Activated T-cell treated with anti-CD3 and anti-CD28 coated beads, Interleukin-2, amount 50 U/mL, for 4 hours (primary cell): ENCODE results near the gene ZNF862. TPM values are rescaled to one million over a fixed set of nuclear protein-coding genes. Genes with fewer than 3 reads are reported as not detected.
A peak's percentile ranks its signal among the peaks of the same experiment; 100 is the strongest.

Experiments used
- ATAC-seq, 2 donors: fragments of 200-7000 bp; cut with Tn5 transposase; one replicate each; pipeline ENCODE4 v1.10.0; 2021
- DNase-seq: peaks from one replicate; pipeline ENCODE4 v3.0.0-alpha.2; 2020
- H3K27me3 Mint-ChIP-seq: one replicate; pipeline ENCODE4 v1.8.0; 2021; ENCODE audit warnings: low read depth, mixed read lengths
- H3K36me3 Mint-ChIP-seq: one replicate; pipeline ENCODE4 v1.8.0; 2022; ENCODE audit warnings: mixed read lengths; ENCODE audit not compliant: insufficient read depth
- H3K4me1 Mint-ChIP-seq: one replicate; pipeline ENCODE4 v1.8.0; 2021; ENCODE audit warnings: low read depth, mixed read lengths
- H3K4me3 Mint-ChIP-seq: one replicate; pipeline ENCODE4 v1.8.0; 2021; ENCODE audit warnings: mild to moderate bottlenecking, moderate library complexity, mixed read lengths
- H3K9me3 Mint-ChIP-seq: one replicate; pipeline ENCODE4 v1.8.0; 2021; ENCODE audit warnings: mixed read lengths
- total RNA-seq, 3 donors: library from RNA; stranded (reverse); gene quantifications; one replicate each; pipeline ENCODE4 v1.2.1, GENCODE V29; 2021

ZNF862 gene
- total RNA-seq, 3 donors from 2014 or later, result 5.4 to 9.4 (median 7.4) TPM

DNA sequence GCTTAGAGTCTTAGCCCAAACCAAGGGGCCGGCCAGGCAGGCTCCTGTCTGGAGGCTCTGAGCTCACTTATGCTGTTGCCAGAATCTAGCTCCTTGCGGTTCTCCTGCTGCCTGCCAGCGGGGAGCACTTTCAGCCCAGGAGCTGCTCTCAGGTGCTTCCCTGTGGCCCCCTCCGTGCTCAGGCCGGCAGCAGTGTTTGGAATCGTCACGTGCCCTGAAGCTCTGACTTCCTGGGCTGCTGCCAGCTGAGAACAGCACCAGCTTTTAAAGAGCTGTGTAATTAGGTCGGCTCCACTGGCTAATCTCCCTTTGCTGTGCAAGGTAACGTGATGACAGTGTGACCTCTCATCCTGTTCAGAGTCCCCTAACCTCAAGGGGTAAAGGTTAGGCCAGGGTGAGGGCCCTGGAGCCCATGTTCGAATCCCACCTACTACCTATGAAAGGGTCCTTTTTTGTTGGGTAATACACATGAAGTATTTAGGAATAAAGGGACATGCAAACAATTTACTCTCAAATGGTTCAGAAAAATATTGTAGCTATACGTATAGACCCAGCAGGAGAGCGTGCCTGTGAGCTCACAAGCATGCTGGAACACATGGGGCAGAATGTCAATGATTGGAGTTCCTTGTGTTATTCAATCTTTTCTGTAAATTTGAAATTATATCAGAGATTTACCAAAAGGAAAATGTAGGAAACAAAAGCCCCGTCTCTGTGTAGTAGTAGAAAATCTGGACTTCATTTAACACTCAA lies 16.6 kb downstream of the ZNF862 start:
- no peak overlapping the region for H3K4me3 Mint-ChIP-seq
- DNase-seq (no peak), ATAC-seq (peak; percentile 37 to 56)
- H3K27me3 Mint-ChIP-seq, result no peaks in the 10 kb centered on the region
- H3K4me1 Mint-ChIP-seq, result peaks cover 50% of the 10 kb centered on the region
- peaks cover 7% of the 10 kb centered on the region for H3K36me3 Mint-ChIP-seq
- H3K9me3 Mint-ChIP-seq, result no peaks in the 10 kb centered on the region

DNA sequence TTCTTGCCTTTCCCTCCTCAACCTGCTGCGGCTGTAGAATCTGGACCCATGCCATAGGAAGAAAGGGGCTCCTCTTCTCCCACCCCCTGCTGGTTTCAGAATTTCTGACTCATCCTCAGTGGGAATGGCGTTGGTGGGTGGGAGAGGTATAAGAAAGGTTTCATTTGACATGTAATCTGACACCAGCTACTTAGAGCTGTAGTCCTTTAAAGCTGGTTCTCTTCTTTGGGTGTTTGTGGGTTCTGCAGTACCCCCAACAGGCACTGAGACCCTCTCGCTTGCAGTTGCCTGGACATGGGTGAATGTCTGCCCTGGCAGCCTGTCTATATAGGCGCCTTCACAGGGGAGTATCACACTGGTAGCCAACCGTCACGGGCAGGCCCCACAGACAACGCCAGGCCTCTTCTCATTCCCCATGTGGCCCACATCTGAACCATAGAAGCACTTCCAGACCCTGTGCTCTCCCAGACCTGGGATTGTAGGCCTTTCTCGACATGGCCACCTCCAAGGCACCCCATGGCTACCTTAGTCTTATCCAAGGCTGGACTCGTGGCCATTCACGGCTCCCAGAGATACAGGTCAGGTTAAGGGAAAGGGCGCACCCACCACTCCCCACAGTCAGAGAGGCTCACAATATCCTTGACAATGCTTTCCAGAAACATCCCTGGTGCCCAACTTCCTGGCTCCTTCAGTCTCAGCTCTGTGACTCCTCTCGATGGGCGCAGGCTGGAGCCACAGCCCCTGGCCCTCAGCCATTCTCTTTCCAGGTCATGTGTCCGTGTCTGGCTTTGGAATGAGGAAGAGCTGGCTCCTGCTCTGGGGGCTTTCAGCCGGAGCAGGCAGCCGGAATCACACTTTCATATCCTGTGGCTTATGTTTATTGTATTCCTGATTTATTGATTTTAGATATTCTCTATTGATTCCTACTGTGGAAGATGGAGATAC lies 17.5 kb downstream of the ZNF862 start:
- Mint-ChIP-seq H3K36me3 (peaks cover 13% of the 10 kb centered on the region), H3K9me3 (no peaks in the 10 kb centered on the region), H3K27me3 (no peaks in the 10 kb centered on the region), H3K4me3 (no peak overlapping the region), H3K4me1 (peaks cover 46% of the 10 kb centered on the region)
- peak; percentile 54 to 61 for ATAC-seq
- DNase-seq, result no peak

DNA sequence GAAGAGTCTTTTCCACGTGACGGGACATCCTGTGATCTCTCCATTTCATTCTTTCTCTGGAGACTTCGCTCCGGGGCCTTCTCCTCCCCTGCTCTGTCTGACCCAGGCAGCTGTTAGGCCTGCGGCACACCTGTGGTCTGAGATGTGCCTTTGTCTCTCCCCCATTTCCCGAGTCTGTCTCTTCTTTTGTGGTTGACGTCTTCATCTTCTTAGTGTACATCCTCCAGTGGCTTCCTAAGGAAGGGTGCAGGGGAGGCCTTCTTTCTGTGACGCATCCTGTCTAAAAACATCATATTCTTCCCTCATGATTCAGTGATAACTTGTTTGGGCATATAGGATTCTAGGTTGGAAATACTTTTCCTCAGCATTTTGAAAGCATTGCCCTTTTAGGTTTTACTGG lies 18.4 kb downstream of the ZNF862 start:
- Mint-ChIP-seq H3K27me3 (no peaks in the 10 kb centered on the region), H3K36me3 (peaks cover 12% of the 10 kb centered on the region), H3K4me1 (peaks cover 48% of the 10 kb centered on the region), H3K4me3 (peak overlapping the region; percentile 4), H3K9me3 (no peaks in the 10 kb centered on the region)
- ATAC-seq (peak; percentile 58 to 64), DNase-seq (no peak)

GRCh38 chr7:149859369-149859768 lies 21.2 kb downstream of the ZNF862 start:
- peaks cover 57% of the 10 kb centered on the region for H3K4me1 Mint-ChIP-seq
- no peak for DNase-seq

DNA sequence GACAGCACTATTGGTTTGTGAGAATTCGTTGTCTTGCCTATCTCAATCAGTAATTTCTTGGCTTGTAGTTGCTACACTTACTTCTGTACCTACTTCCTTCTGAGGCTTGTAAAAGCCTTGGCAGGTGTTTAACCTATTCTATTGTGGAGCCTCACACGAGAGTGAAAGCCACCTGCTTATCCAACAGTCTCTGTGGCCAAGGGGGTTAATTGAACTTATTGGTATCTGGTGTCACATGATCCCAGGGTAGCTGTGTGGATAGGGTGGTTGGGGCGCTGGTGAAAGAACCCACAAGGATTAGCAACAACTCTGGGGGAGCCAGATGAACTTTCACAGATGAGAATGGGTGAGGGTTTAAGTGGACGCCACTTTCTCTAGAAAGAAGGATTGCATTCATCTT lies 21.7 kb downstream of the ZNF862 start:
- H3K4me1 Mint-ChIP-seq, result peaks cover 56% of the 10 kb centered on the region
- no peaks in the 10 kb centered on the region for H3K27me3 Mint-ChIP-seq
- H3K4me3 Mint-ChIP-seq, result no peak overlapping the region
- DNase-seq (no peak), ATAC-seq (no peak)
- H3K9me3 Mint-ChIP-seq, result no peaks in the 10 kb centered on the region
- peaks cover 11% of the 10 kb centered on the region for H3K36me3 Mint-ChIP-seq

More at GRCh38 chr7:149859369-149859768, 21.2 kb downstream of the ZNF862 start:
- H3K36me3 Mint-ChIP-seq, result peaks cover 11% of the 10 kb centered on the region
- no peaks in the 10 kb centered on the region for H3K9me3 Mint-ChIP-seq
- H3K4me3 Mint-ChIP-seq, result no peak overlapping the region
- no peak for ATAC-seq
- H3K27me3 Mint-ChIP-seq, result no peaks in the 10 kb centered on the region

DNA sequence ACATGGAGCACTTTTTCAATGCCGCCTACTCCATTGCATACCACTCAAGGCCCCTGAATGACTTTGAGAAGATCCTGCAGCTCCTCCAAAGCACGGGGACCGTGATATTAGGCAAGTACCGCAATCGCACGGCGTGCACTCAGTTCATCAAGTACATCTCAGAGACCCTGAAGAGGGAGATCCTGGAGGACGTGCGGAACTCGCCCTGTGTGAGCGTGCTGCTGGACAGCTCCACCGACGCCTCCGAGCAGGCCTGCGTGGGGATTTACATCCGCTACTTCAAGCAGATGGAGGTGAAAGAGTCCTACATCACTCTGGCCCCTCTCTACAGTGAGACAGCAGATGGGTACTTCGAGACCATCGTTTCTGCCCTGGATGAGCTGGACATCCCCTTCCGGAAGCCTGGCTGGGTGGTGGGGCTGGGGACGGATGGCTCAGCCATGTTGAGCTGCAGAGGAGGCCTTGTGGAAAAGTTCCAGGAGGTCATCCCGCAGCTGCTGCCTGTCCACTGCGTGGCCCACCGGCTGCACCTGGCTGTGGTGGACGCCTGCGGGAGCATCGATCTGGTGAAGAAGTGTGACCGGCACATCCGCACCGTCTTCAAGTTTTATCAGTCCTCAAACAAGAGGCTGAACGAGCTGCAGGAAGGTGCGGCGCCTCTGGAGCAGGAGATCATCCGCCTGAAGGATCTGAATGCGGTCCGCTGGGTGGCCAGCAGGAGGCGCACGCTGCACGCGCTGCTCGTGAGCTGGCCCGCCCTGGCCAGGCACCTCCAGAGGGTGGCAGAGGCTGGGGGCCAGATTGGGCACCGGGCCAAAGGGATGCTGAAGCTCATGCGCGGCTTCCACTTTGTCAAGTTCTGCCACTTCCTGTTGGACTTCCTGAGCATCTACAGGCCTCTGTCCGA lies 22.9 kb downstream of the ZNF862 start:
- H3K9me3 Mint-ChIP-seq, result no peaks in the 10 kb centered on the region
- no peak for ATAC-seq
- DNase-seq, result no peak
- H3K4me1 Mint-ChIP-seq, result peaks cover 56% of the 10 kb centered on the region
- no peak overlapping the region for H3K4me3 Mint-ChIP-seq
- H3K36me3 Mint-ChIP-seq, result peaks cover 14% of the 10 kb centered on the region
- no peaks in the 10 kb centered on the region for H3K27me3 Mint-ChIP-seq

DNA sequence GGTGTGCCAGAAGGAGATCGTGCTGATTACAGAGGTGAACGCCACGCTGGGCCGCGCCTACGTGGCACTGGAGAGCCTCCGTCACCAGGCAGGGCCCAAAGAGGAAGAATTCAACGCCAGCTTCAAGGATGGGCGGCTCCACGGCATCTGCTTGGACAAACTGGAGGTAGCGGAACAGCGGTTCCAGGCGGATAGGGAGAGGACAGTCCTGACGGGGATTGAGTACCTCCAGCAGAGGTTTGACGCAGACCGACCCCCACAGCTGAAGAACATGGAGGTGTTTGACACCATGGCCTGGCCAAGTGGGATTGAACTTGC lies 23.5 kb downstream of the ZNF862 start:
- DNase-seq (no peak), ATAC-seq (no peak)
- Mint-ChIP-seq H3K27me3 (no peaks in the 10 kb centered on the region), H3K36me3 (peaks cover 14% of the 10 kb centered on the region), H3K4me1 (peaks cover 56% of the 10 kb centered on the region), H3K4me3 (no peak overlapping the region), H3K9me3 (no peaks in the 10 kb centered on the region)

GRCh38 chr7:149862156-149862555 lies 24.0 kb downstream of the ZNF862 start:
- no peaks in the 10 kb centered on the region for H3K9me3 Mint-ChIP-seq
- peaks cover 56% of the 10 kb centered on the region for H3K4me1 Mint-ChIP-seq
- ATAC-seq (no peak), DNase-seq (no peak)
- H3K4me3 Mint-ChIP-seq, result no peak overlapping the region
- no peaks in the 10 kb centered on the region for H3K27me3 Mint-ChIP-seq
- H3K36me3 Mint-ChIP-seq, result peaks cover 14% of the 10 kb centered on the region

- Mint-ChIP-seq H3K4me3 (no peak overlapping the region), H3K4me1 (peaks cover 59% of the 10 kb centered on the region), H3K36me3 (peaks cover 14% of the 10 kb centered on the region), H3K9me3 (no peaks in the 10 kb centered on the region), H3K27me3 (no peaks in the 10 kb centered on the region)
- DNase-seq, result no peak
- no peak for ATAC-seq
Measured at GRCh38 chr7:149863500-149863899, 25.3 kb downstream of the ZNF862 start.

- peaks cover 64% of the 10 kb centered on the region for H3K4me1 Mint-ChIP-seq
- no peaks in the 10 kb centered on the region for H3K27me3 Mint-ChIP-seq
- H3K9me3 Mint-ChIP-seq, result no peaks in the 10 kb centered on the region
- H3K36me3 Mint-ChIP-seq, result peaks cover 14% of the 10 kb centered on the region
- no peak for ATAC-seq
- no peak for DNase-seq
- no peak overlapping the region for H3K4me3 Mint-ChIP-seq
Measured at GRCh38 chr7:149864023-149864422, 25.8 kb downstream of the ZNF862 start.

- Mint-ChIP-seq H3K27me3 (no peaks in the 10 kb centered on the region), H3K4me3 (no peak overlapping the region), H3K4me1 (peaks cover 71% of the 10 kb centered on the region), H3K9me3 (no peaks in the 10 kb centered on the region), H3K36me3 (peaks cover 14% of the 10 kb centered on the region)
- no peak for ATAC-seq
- DNase-seq, result no peak
Measured at GRCh38 chr7:149864751-149865150, 26.6 kb downstream of the ZNF862 start.

GRCh38 chr7:149865437-149865836 lies 27.3 kb downstream of the ZNF862 start:
- DNase-seq (peak; percentile 52), ATAC-seq (peak; percentile 71 to 73)
- Mint-ChIP-seq H3K36me3 (peaks cover 7% of the 10 kb centered on the region), H3K9me3 (no peaks in the 10 kb centered on the region), H3K4me1 (peaks cover 78% of the 10 kb centered on the region), H3K4me3 (peak overlapping the region; percentile 9), H3K27me3 (no peaks in the 10 kb centered on the region)

DNA sequence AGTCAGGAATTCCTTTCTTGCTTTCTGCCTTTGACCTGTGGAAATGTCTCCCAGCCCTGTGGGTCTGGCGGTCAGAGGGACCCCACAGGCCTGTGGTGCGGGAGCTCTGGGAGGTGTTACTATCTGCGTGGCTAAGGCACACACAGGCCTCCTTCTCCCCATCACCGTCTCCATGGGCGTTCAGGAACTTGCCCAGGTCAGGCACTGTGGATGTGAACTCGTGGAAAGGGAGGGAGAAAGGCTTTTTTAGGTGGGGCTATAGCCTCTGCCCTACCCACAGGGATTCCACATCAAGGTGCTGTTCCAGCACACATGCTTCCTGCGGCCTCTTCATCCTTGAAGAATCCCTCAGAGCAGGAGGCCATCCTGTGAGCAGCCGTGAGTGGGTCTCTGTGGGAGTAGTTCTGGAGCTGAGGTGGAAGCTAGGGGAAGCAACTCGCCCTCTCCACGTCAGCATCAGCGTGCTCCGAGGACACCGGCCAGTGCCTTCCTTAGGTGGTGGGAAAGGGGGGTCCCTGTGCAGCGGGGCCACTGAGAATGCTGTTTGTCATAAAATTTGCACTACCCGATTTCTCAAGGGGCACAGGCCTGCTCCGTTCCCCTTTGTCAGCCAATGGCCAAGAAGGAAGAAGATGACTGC lies 28.1 kb downstream of the ZNF862 start:
- Mint-ChIP-seq H3K27me3 (no peaks in the 10 kb centered on the region), H3K4me1 (peaks cover 86% of the 10 kb centered on the region), H3K36me3 (peaks cover 7% of the 10 kb centered on the region), H3K9me3 (no peaks in the 10 kb centered on the region), H3K4me3 (peak overlapping the region; percentile 43)
- DNase-seq (no peak), ATAC-seq (no peak)
